LNCAP (cell line): ENCODE results near the gene CEP295NL.

Experiments used
- TF ChIP-seq, protein P1 (sequence below): fragments of 450-650 bp; IDR thresholded peaks from 2 replicates; pipeline ENCODE4 v1.5.1; 2017; ENCODE audit warnings: mild to moderate bottlenecking

The CEP295NL gene, protein sequence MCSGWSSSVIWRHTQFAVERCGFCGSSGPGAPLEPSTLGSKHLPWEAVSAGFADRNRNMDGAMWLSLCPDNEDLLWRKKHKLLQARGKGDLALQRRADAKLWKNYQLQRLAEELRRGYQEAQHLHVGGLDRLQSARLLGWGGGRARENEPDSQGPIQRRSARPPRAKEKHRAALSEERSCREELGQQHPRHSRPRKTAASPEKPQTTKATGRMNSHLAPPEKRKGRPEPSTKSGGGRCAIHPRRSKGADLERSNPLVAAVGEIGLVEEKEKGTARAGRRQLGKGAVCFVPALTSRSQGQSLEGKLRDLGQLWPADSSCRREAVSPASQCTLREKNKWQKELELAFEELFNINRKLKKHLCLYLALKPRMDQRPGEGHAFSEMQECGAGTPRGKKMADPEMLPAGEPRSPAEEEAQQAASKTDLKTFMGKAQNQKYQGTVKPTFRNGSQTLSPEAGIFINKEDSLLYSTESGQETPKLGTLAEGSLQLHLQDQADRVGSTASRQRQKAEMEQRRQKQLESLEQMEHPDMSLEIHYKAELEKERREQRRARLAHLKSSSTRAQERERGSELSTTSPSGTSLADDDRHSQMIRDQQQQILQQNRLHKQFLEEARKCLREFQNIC

GRCh38 chr17:78903101-78903779, at the start of gene CEP295NL:
Gene CEP295NL, minus strand, starts transcription at chr17:78903201. Its CDS starts 1,373 bp downstream, at chr17:78901828.
- TF ChIP-seq, protein P1, sequence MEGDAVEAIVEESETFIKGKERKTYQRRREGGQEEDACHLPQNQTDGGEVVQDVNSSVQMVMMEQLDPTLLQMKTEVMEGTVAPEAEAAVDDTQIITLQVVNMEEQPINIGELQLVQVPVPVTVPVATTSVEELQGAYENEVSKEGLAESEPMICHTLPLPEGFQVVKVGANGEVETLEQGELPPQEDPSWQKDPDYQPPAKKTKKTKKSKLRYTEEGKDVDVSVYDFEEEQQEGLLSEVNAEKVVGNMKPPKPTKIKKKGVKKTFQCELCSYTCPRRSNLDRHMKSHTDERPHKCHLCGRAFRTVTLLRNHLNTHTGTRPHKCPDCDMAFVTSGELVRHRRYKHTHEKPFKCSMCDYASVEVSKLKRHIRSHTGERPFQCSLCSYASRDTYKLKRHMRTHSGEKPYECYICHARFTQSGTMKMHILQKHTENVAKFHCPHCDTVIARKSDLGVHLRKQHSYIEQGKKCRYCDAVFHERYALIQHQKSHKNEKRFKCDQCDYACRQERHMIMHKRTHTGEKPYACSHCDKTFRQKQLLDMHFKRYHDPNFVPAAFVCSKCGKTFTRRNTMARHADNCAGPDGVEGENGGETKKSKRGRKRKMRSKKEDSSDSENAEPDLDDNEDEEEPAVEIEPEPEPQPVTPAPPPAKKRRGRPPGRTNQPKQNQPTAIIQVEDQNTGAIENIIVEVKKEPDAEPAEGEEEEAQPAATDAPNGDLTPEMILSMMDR, result no peak

DNA sequence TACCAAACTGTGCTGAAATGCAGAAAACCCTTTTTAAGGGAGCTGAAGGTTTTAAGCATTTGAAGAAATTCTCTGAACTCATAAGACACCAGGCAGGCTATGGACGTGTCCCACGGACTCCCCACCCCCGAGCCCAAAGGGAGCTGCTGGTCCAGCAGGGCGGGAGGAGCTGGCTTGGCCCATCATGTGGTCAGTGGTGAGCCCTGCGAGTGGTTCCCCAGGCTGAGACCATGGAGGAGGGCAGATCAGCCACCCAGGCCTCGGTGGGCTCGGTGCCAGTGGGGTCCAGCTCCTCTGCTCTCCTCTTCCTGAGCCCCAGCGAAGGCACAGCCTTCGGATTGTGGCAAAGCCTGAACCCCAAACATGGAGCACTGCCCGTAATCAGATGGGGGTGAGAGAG, 49.7 kb upstream of the CEP295NL start:
- TF ChIP-seq, protein P1, result no peak

- TF ChIP-seq, protein P1, result no peak
These were observed 49.1 kb upstream of the CEP295NL start for GRCh38 chr17:78951967-78952551.

- TF ChIP-seq, protein P1, result no peak
These were observed 47.9 kb upstream of the CEP295NL start for GRCh38 chr17:78950870-78951269.

DNA sequence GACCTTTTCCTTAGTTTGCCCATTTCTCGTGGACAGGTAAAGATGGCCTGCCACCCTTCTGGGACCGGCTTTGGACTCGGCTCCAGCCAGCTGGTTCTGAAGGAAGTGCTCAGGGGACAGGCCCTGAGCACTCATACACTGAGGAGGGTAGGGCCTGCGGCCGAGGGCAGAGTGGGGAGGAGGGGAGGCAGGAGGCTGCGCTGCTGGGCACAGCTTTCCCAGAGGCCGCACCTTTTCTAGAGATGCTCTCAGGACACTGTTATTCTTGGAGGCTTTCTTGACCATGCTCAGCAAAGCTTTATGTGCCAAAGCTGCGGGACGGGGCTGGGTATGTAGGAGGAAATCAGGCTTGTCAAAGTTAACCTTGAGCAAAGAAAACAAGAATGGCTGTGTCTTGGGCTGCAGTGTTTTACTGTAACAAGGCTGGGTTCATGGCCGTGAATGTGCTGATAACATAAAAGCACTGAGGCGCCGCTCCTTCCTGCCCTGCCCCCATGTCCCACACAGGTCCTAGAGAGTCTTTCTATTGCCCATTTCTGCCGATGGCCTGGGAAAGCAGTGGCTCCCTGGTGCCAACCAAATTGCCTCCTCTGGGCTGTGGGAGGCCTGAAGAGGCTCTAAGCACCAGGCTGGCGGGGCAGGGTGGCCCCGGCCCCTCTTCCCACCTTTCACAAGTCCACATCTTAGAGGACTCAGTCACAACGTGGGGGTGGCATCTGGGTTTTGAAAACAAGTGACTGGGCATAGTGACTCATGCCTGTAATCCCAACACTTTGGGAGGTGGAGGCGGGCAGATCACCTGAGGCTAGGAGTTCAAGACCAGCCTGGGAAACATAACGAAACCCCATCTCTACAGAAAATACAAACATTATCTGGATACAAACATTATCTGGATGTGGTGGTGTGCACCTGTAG, 44.5 kb upstream of the CEP295NL start:
- TF ChIP-seq, protein P1, result no peak

DNA sequence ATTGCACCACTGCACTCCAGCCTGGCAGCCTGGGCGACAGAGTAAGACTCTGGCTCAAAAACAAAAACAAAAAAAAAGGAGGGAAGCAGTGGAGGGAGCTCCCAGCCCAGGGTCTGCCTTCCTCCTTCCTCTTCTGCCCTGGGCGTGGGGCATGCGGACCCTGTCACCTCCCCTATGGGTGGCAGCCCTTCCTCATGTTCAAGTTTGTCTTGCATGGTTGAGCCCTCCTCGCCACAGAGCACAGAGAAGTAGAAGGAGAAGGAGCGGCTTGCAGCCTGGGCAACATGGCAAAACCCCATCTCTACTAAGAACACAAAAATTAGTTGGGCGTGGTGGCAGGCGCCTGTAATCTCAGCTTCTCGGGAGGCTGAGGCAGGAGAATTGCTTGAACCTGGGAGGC, 43.6 kb upstream of the CEP295NL start:
- TF ChIP-seq, protein P1, result no peak
